ENCODE results near the gene FGR. TPM values are rescaled to one million over a fixed set of nuclear protein-coding genes. Genes with fewer than 3 reads are reported as not detected.

The FGR gene
- total RNA-seq, 1 donor from 2014 or later, result not detected

- Mint-ChIP-seq H3K27me3 (ENCODE audit: low read depth, unreplicated experiment) (no peaks in the 10 kb centered on the region), H3K9me3 (ENCODE audit: unreplicated experiment) (no peaks in the 10 kb centered on the region), H3K36me3 (ENCODE audit: low read depth, unreplicated experiment) (peaks cover 4% of the 10 kb centered on the region), H3K27ac (ENCODE audit: unreplicated experiment) (peak overlapping the region; percentile 55), H3K4me3 (ENCODE audit: unreplicated experiment) (peak overlapping the region; percentile 68), H3K4me1 (ENCODE audit: low read depth, unreplicated experiment) (peaks cover 72% of the 10 kb centered on the region)
- Histone ChIP-seq H3K9me3 (ENCODE audit: insufficient read depth, low read depth, low read length) (no peaks in the 10 kb centered on the region), H4K20me1 (ENCODE audit: insufficient read depth, low read length) (peaks cover 86% of the 10 kb centered on the region), H3K79me2 (ENCODE audit: insufficient read depth, low read length) (peaks cover 66% of the 10 kb centered on the region), H3K4me2 (ENCODE audit: low read length) (peak overlapping the region; percentile 29), H3K27me3 (ENCODE audit: insufficient read depth, low read length) (no peaks in the 10 kb centered on the region), H3K4me3 (ENCODE audit: insufficient read depth, low read depth, low read length) (no peak overlapping the region), H3K36me3 (ENCODE audit: insufficient read depth, low read length) (no peaks in the 10 kb centered on the region), H3K27ac (ENCODE audit: low read depth, low read length) (no peak overlapping the region), H3K9ac (ENCODE audit: low read length) (peak overlapping the region; percentile 23), H3K4me1 (ENCODE audit: insufficient read depth, low read length) (peaks cover 61% of the 10 kb centered on the region), H2AFZ (ENCODE audit: low read depth, low read length) (no peak overlapping the region)
- no peak for TF ChIP-seq EZH2 (IDR thresholded peaks at IDR 0.05; ENCODE audit: insufficient read depth, low read length)
- TF ChIP-seq CTCF (IDR thresholded peaks at IDR 0.05; ENCODE audit: insufficient read depth, low read depth, low read length), result no peak
- DNase-seq (ENCODE audit: low read depth) (no peak), FAIRE-seq (no peak)
Observed at GRCh38 chr1:27571439-27572018, 63.5 kb downstream of the FGR start.

GRCh38 chr1:27570784-27571183, 64.2 kb downstream of the FGR start:
- no peaks in the 10 kb centered on the region for H3K9me3 ChIP-seq (ENCODE audit: insufficient read depth, low read depth, low read length)
- Mint-ChIP-seq H3K27me3 (ENCODE audit: low read depth, unreplicated experiment) (no peaks in the 10 kb centered on the region), H3K4me1 (ENCODE audit: low read depth, unreplicated experiment) (peaks cover 76% of the 10 kb centered on the region), H3K4me3 (ENCODE audit: unreplicated experiment) (peak overlapping the region; percentile 67), H3K27ac (ENCODE audit: unreplicated experiment) (peak overlapping the region; percentile 88), H3K36me3 (ENCODE audit: low read depth, unreplicated experiment) (peaks cover 8% of the 10 kb centered on the region), H3K9me3 (ENCODE audit: unreplicated experiment) (no peaks in the 10 kb centered on the region)
- H3K79me2 ChIP-seq (ENCODE audit: insufficient read depth, low read length), result peaks cover 63% of the 10 kb centered on the region
- peaks cover 55% of the 10 kb centered on the region for H3K4me1 ChIP-seq (ENCODE audit: insufficient read depth, low read length)
- H2AFZ ChIP-seq (ENCODE audit: low read depth, low read length), result no peak overlapping the region
- H3K9ac ChIP-seq (ENCODE audit: low read length), result no peak overlapping the region
- no peak for FAIRE-seq
- H3K27me3 ChIP-seq (ENCODE audit: insufficient read depth, low read length), result no peaks in the 10 kb centered on the region
- no peak for DNase-seq (ENCODE audit: low read depth)
- H4K20me1 ChIP-seq (ENCODE audit: insufficient read depth, low read length), result peaks cover 87% of the 10 kb centered on the region
- H3K27ac ChIP-seq (ENCODE audit: low read depth, low read length), result no peak overlapping the region
- H3K4me3 ChIP-seq (ENCODE audit: insufficient read depth, low read depth, low read length), result no peak overlapping the region
- TF ChIP-seq EZH2 (IDR thresholded peaks at IDR 0.05; ENCODE audit: insufficient read depth, low read length) (no peak), CTCF (IDR thresholded peaks at IDR 0.05; ENCODE audit: insufficient read depth, low read depth, low read length) (no peak)
- H3K36me3 ChIP-seq (ENCODE audit: insufficient read depth, low read length), result no peaks in the 10 kb centered on the region
- H3K4me2 ChIP-seq (ENCODE audit: low read length), result no peak overlapping the region

- DNase-seq (ENCODE audit: low read depth), result no peak
- Mint-ChIP-seq H3K4me1 (ENCODE audit: low read depth, unreplicated experiment) (peaks cover 81% of the 10 kb centered on the region), H3K4me3 (ENCODE audit: unreplicated experiment) (peak overlapping the region; percentile 71), H3K36me3 (ENCODE audit: low read depth, unreplicated experiment) (peaks cover 8% of the 10 kb centered on the region), H3K9me3 (ENCODE audit: unreplicated experiment) (no peaks in the 10 kb centered on the region), H3K27me3 (ENCODE audit: low read depth, unreplicated experiment) (no peaks in the 10 kb centered on the region), H3K27ac (ENCODE audit: unreplicated experiment) (peak overlapping the region; percentile 50)
- H3K36me3 ChIP-seq (ENCODE audit: insufficient read depth, low read length), result no peaks in the 10 kb centered on the region
- no peak overlapping the region for H3K9ac ChIP-seq (ENCODE audit: low read length)
- H4K20me1 ChIP-seq (ENCODE audit: insufficient read depth, low read length), result peaks cover 91% of the 10 kb centered on the region
- H3K27me3 ChIP-seq (ENCODE audit: insufficient read depth, low read length), result no peaks in the 10 kb centered on the region
- H3K4me1 ChIP-seq (ENCODE audit: insufficient read depth, low read length), result peaks cover 55% of the 10 kb centered on the region
- no peak overlapping the region for H3K27ac ChIP-seq (ENCODE audit: low read depth, low read length)
- no peak overlapping the region for H3K4me2 ChIP-seq (ENCODE audit: low read length)
- no peaks in the 10 kb centered on the region for H3K9me3 ChIP-seq (ENCODE audit: insufficient read depth, low read depth, low read length)
- H3K4me3 ChIP-seq (ENCODE audit: insufficient read depth, low read depth, low read length), result no peak overlapping the region
- H2AFZ ChIP-seq (ENCODE audit: low read depth, low read length), result no peak overlapping the region
- TF ChIP-seq CTCF (IDR thresholded peaks at IDR 0.05; ENCODE audit: insufficient read depth, low read depth, low read length) (no peak), EZH2 (IDR thresholded peaks at IDR 0.05; ENCODE audit: insufficient read depth, low read length) (no peak)
- H3K79me2 ChIP-seq (ENCODE audit: insufficient read depth, low read length), result peaks cover 68% of the 10 kb centered on the region
- no peak for FAIRE-seq
Observed at GRCh38 chr1:27570356-27570755, 64.6 kb downstream of the FGR start.

All from astrocyte (in vitro differentiated cells and primary cell).